ENCODE data around the gene DNAH9.
A peak's percentile ranks its signal among the peaks of the same experiment; 100 is the strongest.
"Not testable (repeated sequence)": the region's sequence is repeated elsewhere in the genome, so short reads cannot be mapped to it uniquely, and the experiment has no call there.

DNAH9 gene

DNA sequence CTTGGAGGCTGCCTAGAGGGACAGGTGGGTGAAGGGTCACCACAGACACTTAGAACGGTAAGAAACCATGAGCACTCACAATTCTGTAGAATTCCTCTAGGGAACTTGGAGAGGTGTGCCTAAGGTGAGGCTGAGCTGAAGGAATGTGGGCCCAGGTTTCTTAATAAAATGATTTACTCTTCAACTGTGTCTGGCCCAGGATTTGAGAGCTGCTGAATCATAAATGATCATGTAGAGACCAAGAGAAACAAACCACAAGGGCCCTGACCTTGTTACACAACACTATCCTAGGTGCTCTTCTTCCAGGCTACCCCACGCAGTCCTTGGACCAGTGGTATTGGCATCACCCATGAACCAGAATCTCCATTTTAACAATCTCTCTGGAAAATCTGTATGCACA, 371.3 kb downstream of the DNAH9 start:
- Histone ChIP-seq H3K27ac (ENCODE audit: low read depth, low read length) (no peak overlapping the region), H3K4me1 (ENCODE audit: control insufficient read depth in 5 of 5, insufficient read depth in 5 of 5, low read length in 5 of 5) (no peaks in the 10 kb centered on the region), H3K27me3 (ENCODE audit: control insufficient read depth in 5 of 5, insufficient read depth in 4 of 5, low read length in 5 of 5) (no peaks in the 10 kb centered on the region), H3K9me3 (ENCODE audit: control insufficient read depth in 5 of 5, low read length in 5 of 5) (peaks cover 0 to 13% (median 8%) of the 10 kb centered on the region in 5 donors), H3K4me3 (ENCODE audit: low read depth in 1 of 5, low read length in 5 of 5) (no peak overlapping the region), H3K36me3 (ENCODE audit: control insufficient read depth in 5 of 5, insufficient read depth in 5 of 5, low read length in 5 of 5) (no peaks in the 10 kb centered on the region), H3K9ac (ENCODE audit: low read length in 5 of 5) (no peak overlapping the region)

DNA sequence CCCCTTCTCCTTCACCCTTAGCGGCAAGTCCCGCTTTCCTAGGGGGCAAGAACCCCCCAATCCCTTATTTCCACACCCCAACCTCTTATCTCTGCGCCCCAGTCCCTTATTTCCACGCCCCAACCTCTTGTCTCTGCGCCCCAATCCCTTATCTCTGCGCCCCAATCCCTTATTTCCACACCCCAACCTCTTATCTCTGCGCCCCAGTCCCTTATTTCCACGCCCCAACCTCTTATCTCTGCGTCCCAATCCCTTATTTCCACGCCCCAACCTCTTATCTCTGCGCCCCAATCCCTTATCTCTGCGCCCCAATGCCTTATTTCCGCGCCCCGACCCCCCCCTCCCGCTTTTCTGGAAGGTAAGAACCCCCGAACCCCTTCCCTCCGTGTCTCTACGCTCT, 374.5 kb downstream of the DNAH9 start:
- H3K9me3 ChIP-seq (ENCODE audit: control insufficient read depth in 5 of 5, low read length in 5 of 5); H3K27ac ChIP-seq (ENCODE audit: low read depth, low read length); H3K4me3 ChIP-seq (ENCODE audit: low read depth in 1 of 5, low read length in 5 of 5); H3K27me3 ChIP-seq (ENCODE audit: control insufficient read depth in 5 of 5, insufficient read depth in 4 of 5, low read length in 5 of 5); H3K4me1 ChIP-seq (ENCODE audit: control insufficient read depth in 5 of 5, insufficient read depth in 5 of 5, low read length in 5 of 5); H3K9ac ChIP-seq (ENCODE audit: low read length in 5 of 5): not testable (repeated sequence)
- peaks cover 2 to 10% (median 4%) of the 10 kb centered on the region in 5 donors for H3K36me3 ChIP-seq (ENCODE audit: control insufficient read depth in 5 of 5, insufficient read depth in 5 of 5, low read length in 5 of 5)

DNA sequence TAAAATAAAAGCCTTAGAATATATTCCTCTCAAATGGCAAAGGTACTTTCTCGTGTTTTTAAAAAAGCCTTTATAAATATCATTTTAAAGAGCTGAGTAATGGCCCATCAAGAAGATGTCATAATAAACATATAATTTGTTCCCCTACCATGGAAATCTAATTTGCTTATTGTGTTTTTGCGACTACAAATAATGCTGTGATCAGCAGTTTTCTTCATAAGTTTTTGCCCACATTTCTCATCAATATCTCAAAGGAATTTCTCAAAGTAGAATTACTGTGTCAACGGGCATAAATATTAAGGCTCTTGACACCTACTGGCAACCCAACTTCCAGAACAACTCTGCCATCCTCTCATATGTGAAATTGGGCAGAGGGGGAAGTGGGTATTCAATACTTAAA, 381.5 kb downstream of the DNAH9 start:
- Histone ChIP-seq H3K9me3 (ENCODE audit: control insufficient read depth in 5 of 5, low read length in 5 of 5) (no peaks in the 10 kb centered on the region), H3K36me3 (ENCODE audit: control insufficient read depth in 5 of 5, insufficient read depth in 5 of 5, low read length in 5 of 5) (peaks cover 22 to 38% (median 31%) of the 10 kb centered on the region in 5 donors), H3K9ac (ENCODE audit: low read length in 5 of 5) (no peak overlapping the region), H3K4me1 (ENCODE audit: control insufficient read depth in 5 of 5, insufficient read depth in 5 of 5, low read length in 5 of 5) (peaks cover 0 to 12% (median 2%) of the 10 kb centered on the region in 5 donors), H3K4me3 (ENCODE audit: low read depth in 1 of 5, low read length in 5 of 5) (no peak overlapping the region), H3K27ac (ENCODE audit: low read depth, low read length) (no peak overlapping the region), H3K27me3 (ENCODE audit: control insufficient read depth in 5 of 5, insufficient read depth in 4 of 5, low read length in 5 of 5) (no peaks in the 10 kb centered on the region)

DNA sequence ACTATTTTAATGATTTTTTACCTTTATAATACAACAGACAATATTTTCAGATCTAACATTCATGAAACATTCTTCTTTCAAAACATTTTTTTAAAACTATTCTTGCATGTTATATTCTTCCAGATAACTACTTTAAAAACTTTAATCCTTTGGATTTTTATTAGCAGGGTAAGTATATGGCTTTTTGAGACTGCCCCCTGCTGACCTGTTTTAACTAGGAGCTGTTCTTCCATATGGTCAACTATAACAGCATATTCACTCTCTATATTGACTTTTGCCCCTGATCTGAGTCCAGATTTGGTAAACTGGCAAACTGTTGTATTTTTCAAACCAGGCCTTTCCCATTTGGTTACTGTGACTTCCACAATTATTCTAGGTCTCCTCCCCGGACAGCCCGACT, 382.5 kb downstream of the DNAH9 start:
- H3K36me3 ChIP-seq (ENCODE audit: control insufficient read depth in 5 of 5, insufficient read depth in 5 of 5, low read length in 5 of 5): peaks cover 27 to 43% (median 31%) of the 10 kb centered on the region in 5 donors

DNA sequence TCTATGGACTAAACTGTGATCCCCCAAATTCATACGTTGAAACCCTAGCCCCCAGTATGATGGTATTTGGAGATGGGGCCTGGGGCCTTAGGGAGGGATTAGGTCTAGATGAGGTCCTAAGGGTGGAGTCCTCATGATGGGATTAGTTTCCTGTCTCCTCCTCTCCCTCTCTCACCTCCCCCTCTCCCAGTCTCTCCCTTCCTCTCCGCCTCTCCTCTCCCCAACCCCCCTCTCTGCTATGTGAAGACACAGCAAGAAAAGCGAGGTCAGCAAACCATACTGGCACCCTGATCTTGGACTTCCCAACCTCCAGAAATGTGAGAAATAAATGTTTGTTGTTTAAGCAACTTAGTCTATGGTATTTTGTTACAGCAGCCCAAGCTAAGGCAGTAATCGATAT, 383.6 kb downstream of the DNAH9 start:
- no peaks in the 10 kb centered on the region for H3K27me3 ChIP-seq (ENCODE audit: control insufficient read depth in 5 of 5, insufficient read depth in 4 of 5, low read length in 5 of 5)

More for the DNA sequence above, 382.5 kb downstream of the DNAH9 start:
- Histone ChIP-seq H3K9me3 (ENCODE audit: control insufficient read depth in 5 of 5, low read length in 5 of 5) (no peaks in the 10 kb centered on the region), H3K27ac (ENCODE audit: low read depth, low read length) (no peak overlapping the region), H3K27me3 (ENCODE audit: control insufficient read depth in 5 of 5, insufficient read depth in 4 of 5, low read length in 5 of 5) (no peaks in the 10 kb centered on the region), H3K4me3 (ENCODE audit: low read depth in 1 of 5, low read length in 5 of 5) (no peak overlapping the region), H3K4me1 (ENCODE audit: control insufficient read depth in 5 of 5, insufficient read depth in 5 of 5, low read length in 5 of 5) (peaks cover 0 to 12% (median 2%) of the 10 kb centered on the region in 5 donors), H3K9ac (ENCODE audit: low read length in 5 of 5) (no peak overlapping the region)

DNA sequence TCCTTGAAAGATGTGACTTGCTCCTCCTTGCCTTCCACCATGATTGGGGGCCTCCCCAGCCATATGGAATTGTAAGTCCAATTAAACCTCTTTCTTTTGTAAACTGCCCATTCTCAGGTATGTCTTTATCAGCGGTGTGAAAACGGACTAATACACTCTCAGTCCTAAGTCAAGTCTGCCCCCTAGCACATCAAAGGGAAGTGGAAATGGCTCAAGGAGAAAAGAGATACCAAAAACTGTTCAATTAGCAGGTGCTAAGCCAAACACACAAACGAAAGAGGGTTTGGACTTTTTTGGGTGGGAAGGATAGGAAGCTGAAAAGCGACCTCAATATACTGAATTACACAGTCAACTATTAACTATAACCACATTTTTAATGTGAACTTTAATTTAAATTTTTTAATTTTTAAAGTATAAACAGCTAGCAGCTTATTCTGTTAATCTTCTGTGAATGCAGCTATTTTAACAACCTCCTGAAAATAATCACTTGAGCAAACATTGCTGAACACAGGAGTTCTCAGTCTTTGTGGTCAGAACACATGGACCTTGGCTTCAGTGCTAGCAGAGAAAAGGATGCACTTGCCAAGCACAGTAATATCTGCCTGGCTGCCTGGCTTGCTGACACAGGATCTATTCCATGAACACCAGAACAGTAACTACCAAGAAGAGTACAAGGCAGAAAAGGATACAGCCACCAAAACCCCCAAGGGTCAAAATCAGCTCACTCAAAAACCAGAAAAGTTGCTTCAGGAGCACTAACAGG, 388.1 kb downstream of the DNAH9 start:
- no peak overlapping the region for H3K9ac ChIP-seq (ENCODE audit: low read length in 5 of 5)
- peaks cover 25 to 55% (median 35%) of the 10 kb centered on the region in 5 donors for H3K36me3 ChIP-seq (ENCODE audit: control insufficient read depth in 5 of 5, insufficient read depth in 5 of 5, low read length in 5 of 5)
- no peaks in the 10 kb centered on the region for H3K27me3 ChIP-seq (ENCODE audit: control insufficient read depth in 5 of 5, insufficient read depth in 4 of 5, low read length in 5 of 5)
- H3K27ac ChIP-seq (ENCODE audit: low read depth, low read length): no peak overlapping the region
- H3K4me1 ChIP-seq (ENCODE audit: control insufficient read depth in 5 of 5, insufficient read depth in 5 of 5, low read length in 5 of 5): peaks cover 0 to 16% (median 5%) of the 10 kb centered on the region in 5 donors
- H3K9me3 ChIP-seq (ENCODE audit: control insufficient read depth in 5 of 5, low read length in 5 of 5): no peaks in the 10 kb centered on the region
- H3K4me3 ChIP-seq (ENCODE audit: low read depth in 1 of 5, low read length in 5 of 5): no peak overlapping the region

More for the DNA sequence above, 383.6 kb downstream of the DNAH9 start:
- Histone ChIP-seq H3K27ac (ENCODE audit: low read depth, low read length) (no peak overlapping the region), H3K9me3 (ENCODE audit: control insufficient read depth in 5 of 5, low read length in 5 of 5) (no peaks in the 10 kb centered on the region), H3K4me3 (ENCODE audit: low read depth in 1 of 5, low read length in 5 of 5) (no peak overlapping the region), H3K36me3 (ENCODE audit: control insufficient read depth in 5 of 5, insufficient read depth in 5 of 5, low read length in 5 of 5) (peaks cover 27 to 41% (median 31%) of the 10 kb centered on the region in 5 donors), H3K4me1 (ENCODE audit: control insufficient read depth in 5 of 5, insufficient read depth in 5 of 5, low read length in 5 of 5) (peaks cover 2 to 15% (median 6%) of the 10 kb centered on the region in 5 donors), H3K9ac (ENCODE audit: low read length in 5 of 5) (no peak overlapping the region)

DNA sequence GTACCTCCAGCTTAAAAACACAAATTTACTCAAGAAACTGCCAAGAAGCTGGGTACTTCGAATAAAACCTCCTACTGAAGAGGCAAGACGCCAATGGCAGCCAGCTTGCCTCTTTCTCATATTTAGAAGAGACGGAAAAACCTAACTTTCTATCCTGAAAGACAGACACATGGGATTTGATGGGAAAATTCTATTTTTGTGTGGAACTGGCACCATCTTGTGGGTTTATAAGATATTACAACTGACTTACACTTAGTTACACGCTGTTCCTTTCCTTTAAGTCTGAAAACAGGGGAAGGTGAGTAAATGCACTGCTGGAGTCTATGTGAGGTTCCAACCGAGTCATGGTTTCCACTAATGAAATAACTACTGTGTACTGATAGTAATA, 388.7 kb downstream of the DNAH9 start:
- Histone ChIP-seq H3K36me3 (ENCODE audit: control insufficient read depth in 5 of 5, insufficient read depth in 5 of 5, low read length in 5 of 5) (peaks cover 25 to 57% (median 41%) of the 10 kb centered on the region in 5 donors), H3K4me3 (ENCODE audit: low read depth in 1 of 5, low read length in 5 of 5) (no peak overlapping the region)

DNA sequence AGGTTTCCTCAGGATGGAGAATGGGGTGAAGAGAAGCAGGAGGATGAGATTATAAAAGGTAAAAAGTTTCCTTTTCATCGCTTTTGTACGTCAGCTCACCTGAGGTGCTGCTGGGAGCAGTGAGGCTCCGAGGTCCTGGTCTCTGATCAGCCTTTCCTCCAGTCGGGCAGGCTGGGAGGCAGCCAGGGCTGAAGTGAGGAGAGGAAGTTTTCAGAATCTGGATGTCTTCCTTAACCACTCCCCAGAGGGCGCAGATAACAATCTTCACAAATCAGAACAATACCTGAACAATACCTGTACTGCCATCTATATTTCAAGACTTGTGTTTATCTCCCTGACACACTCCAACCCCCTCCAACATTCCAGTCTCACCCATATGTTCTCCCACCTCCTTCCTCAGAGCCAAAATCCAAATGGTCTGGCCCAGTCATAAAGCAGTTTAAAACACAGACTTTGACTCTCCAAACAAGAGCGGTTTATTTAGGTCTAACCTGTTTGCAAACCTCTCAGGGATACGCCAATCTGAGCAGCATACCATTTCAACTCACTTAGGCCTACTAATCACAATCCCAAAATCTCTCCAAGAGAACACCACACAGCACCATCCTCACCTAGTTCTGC, 392.2 kb downstream of the DNAH9 start:
- Histone ChIP-seq H3K27ac (ENCODE audit: low read depth, low read length) (no peak overlapping the region), H3K4me3 (ENCODE audit: low read depth in 1 of 5, low read length in 5 of 5) (no peak overlapping the region), H3K9ac (ENCODE audit: low read length in 5 of 5) (no peak overlapping the region), H3K36me3 (ENCODE audit: control insufficient read depth in 5 of 5, insufficient read depth in 5 of 5, low read length in 5 of 5) (peaks cover 7 to 48% (median 32%) of the 10 kb centered on the region in 5 donors), H3K9me3 (ENCODE audit: control insufficient read depth in 5 of 5, low read length in 5 of 5) (no peaks in the 10 kb centered on the region), H3K27me3 (ENCODE audit: control insufficient read depth in 5 of 5, insufficient read depth in 4 of 5, low read length in 5 of 5) (no peaks in the 10 kb centered on the region), H3K4me1 (ENCODE audit: control insufficient read depth in 5 of 5, insufficient read depth in 5 of 5, low read length in 5 of 5) (peaks cover 0 to 6% (median 4%) of the 10 kb centered on the region in 5 donors)

More for the DNA sequence above, 388.7 kb downstream of the DNAH9 start:
- Histone ChIP-seq H3K9ac (ENCODE audit: low read length in 5 of 5) (no peak overlapping the region), H3K27ac (ENCODE audit: low read depth, low read length) (no peak overlapping the region), H3K9me3 (ENCODE audit: control insufficient read depth in 5 of 5, low read length in 5 of 5) (no peaks in the 10 kb centered on the region), H3K4me1 (ENCODE audit: control insufficient read depth in 5 of 5, insufficient read depth in 5 of 5, low read length in 5 of 5) (peaks cover 0 to 14% (median 5%) of the 10 kb centered on the region in 5 donors), H3K27me3 (ENCODE audit: control insufficient read depth in 5 of 5, insufficient read depth in 4 of 5, low read length in 5 of 5) (no peaks in the 10 kb centered on the region)

DNA sequence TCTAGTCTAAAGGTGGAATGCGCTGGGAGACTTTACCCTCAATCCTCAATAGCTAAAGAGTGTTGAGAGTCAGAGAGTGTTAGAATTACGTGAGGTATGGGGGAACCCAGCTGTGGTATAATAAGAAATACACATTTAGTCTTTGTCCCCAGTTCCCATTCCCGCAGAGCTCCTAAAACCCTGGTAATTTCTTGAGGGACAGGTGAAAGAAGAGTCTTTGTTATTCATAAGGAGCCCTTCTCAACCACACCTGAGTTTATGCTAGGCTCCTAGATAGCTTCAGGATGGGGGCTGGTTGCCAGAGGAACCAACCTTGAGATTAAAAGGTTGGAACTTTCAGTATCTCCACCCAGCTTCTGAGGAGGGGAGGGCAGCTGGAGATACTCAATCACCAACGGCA, 393.2 kb downstream of the DNAH9 start:
- Histone ChIP-seq H3K27me3 (ENCODE audit: control insufficient read depth in 5 of 5, insufficient read depth in 4 of 5, low read length in 5 of 5) (no peaks in the 10 kb centered on the region), H3K27ac (ENCODE audit: low read depth, low read length) (no peak overlapping the region)

DNA sequence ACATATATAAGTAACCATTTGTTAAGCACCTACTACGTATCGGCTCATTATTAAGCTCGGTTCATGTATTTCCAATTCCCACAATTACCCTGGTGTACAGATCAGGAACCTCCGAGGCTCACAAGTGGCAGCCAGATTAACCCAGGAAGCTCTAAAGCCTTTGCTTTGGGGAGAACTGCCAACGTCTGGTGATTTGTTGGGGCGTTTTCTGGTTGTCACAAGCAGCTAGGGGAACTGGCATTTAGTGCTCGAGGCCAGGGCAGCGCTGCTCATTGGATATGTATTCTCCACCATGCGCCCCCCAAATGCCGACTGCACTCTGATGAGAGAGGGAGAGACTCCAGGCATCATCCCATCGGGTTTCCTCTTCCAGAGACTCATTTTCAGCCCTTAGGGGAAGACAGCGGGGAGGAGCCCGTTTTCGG, 398.5 kb downstream of the DNAH9 start:
- Histone ChIP-seq H3K9ac (ENCODE audit: low read length in 5 of 5) (peak overlapping the region; percentile 89 to 93 (median 92)), H3K4me3 (ENCODE audit: low read depth in 1 of 5, low read length in 5 of 5) (peak overlapping the region; percentile 93 to 97 (median 94)), H3K36me3 (ENCODE audit: control insufficient read depth in 5 of 5, insufficient read depth in 5 of 5, low read length in 5 of 5) (peaks cover 0 to 11% (median 9%) of the 10 kb centered on the region in 5 donors), H3K27me3 (ENCODE audit: control insufficient read depth in 5 of 5, insufficient read depth in 4 of 5, low read length in 5 of 5) (no peaks in the 10 kb centered on the region), H3K4me1 (ENCODE audit: control insufficient read depth in 5 of 5, insufficient read depth in 5 of 5, low read length in 5 of 5) (peaks cover 0 to 15% (median 11%) of the 10 kb centered on the region in 5 donors), H3K9me3 (ENCODE audit: control insufficient read depth in 5 of 5, low read length in 5 of 5) (no peaks in the 10 kb centered on the region), H3K27ac (ENCODE audit: low read depth, low read length) (peak overlapping the region; percentile 93)

More for the DNA sequence above, 393.2 kb downstream of the DNAH9 start:
- peaks cover 0 to 11% (median 5%) of the 10 kb centered on the region in 5 donors for H3K4me1 ChIP-seq (ENCODE audit: control insufficient read depth in 5 of 5, insufficient read depth in 5 of 5, low read length in 5 of 5)
- peak overlapping the region in 1 of 5 donors; percentile 41 for H3K9ac ChIP-seq (ENCODE audit: low read length in 5 of 5)
- no peaks in the 10 kb centered on the region for H3K9me3 ChIP-seq (ENCODE audit: control insufficient read depth in 5 of 5, low read length in 5 of 5)
- peaks cover 5 to 45% (median 32%) of the 10 kb centered on the region in 5 donors for H3K36me3 ChIP-seq (ENCODE audit: control insufficient read depth in 5 of 5, insufficient read depth in 5 of 5, low read length in 5 of 5)
- H3K4me3 ChIP-seq (ENCODE audit: low read depth in 1 of 5, low read length in 5 of 5): no peak overlapping the region
